K562 (cell line): ENCODE data around the gene ADCY1.

Source experiments
- HCFC1 ChIP-seq: IDR thresholded peaks from 2 replicates; pipeline ENCODE4 v1.6.1; 2012; ENCODE audit warnings: low read depth, low read length, improper control_type of control experiment
- KLF6 ChIP-seq: fragments of 250-450 bp; sonication (Bioruptor Pico); IDR thresholded peaks from 2 replicates; pipeline ENCODE4 v1.4.0; 2020; ENCODE audit warnings: mild to moderate bottlenecking, moderate library complexity, borderline replicate concordance
- PML ChIP-seq: IDR thresholded peaks from 2 replicates; pipeline ENCODE4 v1.6.1; 2012; ENCODE audit warnings: low read length, inconsistent platforms
- POLR2A ChIP-seq: fragments of 450-650 bp; conservative IDR thresholded peaks from 2 replicates; pipeline ENCODE4 v1.6.1; 2016
- RFX5 ChIP-seq: IDR thresholded peaks from 2 replicates; pipeline ENCODE4 v1.6.1; 2011; ENCODE audit warnings: low read depth, mild to moderate bottlenecking, improper control_type of control experiment, low read length
- SIN3A ChIP-seq, 2 experiments: fragments of 150-350 bp in 1 of 2; IDR thresholded peaks; 2 replicates each; pipeline ENCODE4 v1.6.1; 2011 to 2016; ENCODE audit warnings: borderline replicate concordance in 2 of 2, low read depth in 2 of 2, low read length in 2 of 2, mild to moderate bottlenecking in 2 of 2, moderate library complexity in 2 of 2; ENCODE audit not compliant: control insufficient read depth in 1 of 2
- SMARCC2 ChIP-seq: fragments of 450-650 bp; IDR thresholded peaks from 2 replicates; pipeline ENCODE4 v1.6.1; 2017; ENCODE audit warnings: antibody characterized with exemption, moderate library complexity, mild to moderate bottlenecking, low read depth
- ZNF584 ChIP-seq: fragments of 200-800 bp; sonication (Bioruptor generic); IDR thresholded peaks from 2 replicates; pipeline ENCODE4 v1.6.1; 2016; ENCODE audit warnings: low read depth, mild to moderate bottlenecking, missing genetic modification characterization, missing compliant biosample characterization
- TF ChIP-seq, protein P1 (sequence below), 3 experiments: IDR thresholded peaks in 2 of 3; conservative IDR thresholded peaks in 1 of 3; 2 replicates each; pipeline ENCODE4 v1.5.1; 2011 to 2012; ENCODE audit warnings: low read length in 3 of 3, mild to moderate bottlenecking in 3 of 3, control low read depth in 2 of 3, improper control_type of control experiment in 1 of 3, inconsistent platforms in 1 of 3, low read depth in 1 of 3, mixed read lengths in 1 of 3, moderate library complexity in 1 of 3; ENCODE audit not compliant: insufficient read depth in 2 of 3
- TF ChIP-seq, protein P2 (sequence below), 2 experiments: fragments of 450-650 bp; formaldehyde crosslinking in 1 of 2; IDR thresholded peaks; 2 replicates each; pipeline versions ENCODE4 v1.4.0 to v1.6.1; 2014 to 2020; ENCODE audit warnings: mild to moderate bottlenecking in 2 of 2, borderline replicate concordance in 1 of 2, low read depth in 1 of 2

DNA sequence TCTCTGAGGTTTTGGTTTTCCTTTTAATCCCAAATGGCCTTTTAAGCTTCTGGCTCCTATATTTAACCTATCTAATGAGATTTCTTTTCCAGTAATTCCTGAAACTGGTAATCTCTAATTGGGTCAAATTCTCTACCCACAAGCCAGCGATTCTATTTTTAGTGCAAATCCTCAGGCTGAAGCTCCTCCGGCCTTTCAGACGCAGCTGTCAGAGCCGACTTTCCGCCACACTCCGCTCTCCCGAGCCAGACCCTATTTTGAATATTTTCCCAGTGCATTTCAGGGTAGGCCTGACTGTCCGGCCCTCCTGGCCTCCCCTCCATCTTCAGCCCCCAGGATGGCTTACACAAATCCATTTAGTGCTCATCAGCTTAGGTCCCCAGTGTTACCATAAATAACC, 9.7 kb upstream of the ADCY1 start:
- TF ChIP-seq KLF6 (no peak), SMARCC2 (no peak), ZNF584 (CRISPR knock-in tag) (no peak), SIN3A (IDR thresholded peaks at IDR 0.05; ENCODE audit: borderline replicate concordance in 2 of 2, control insufficient read depth in 1 of 2, low read depth in 2 of 2, low read length in 2 of 2) (no peak), HCFC1 (no peak), RFX5 (no peak), PML (no peak), POLR2A (no peak)
- TF ChIP-seq, protein P1, sequence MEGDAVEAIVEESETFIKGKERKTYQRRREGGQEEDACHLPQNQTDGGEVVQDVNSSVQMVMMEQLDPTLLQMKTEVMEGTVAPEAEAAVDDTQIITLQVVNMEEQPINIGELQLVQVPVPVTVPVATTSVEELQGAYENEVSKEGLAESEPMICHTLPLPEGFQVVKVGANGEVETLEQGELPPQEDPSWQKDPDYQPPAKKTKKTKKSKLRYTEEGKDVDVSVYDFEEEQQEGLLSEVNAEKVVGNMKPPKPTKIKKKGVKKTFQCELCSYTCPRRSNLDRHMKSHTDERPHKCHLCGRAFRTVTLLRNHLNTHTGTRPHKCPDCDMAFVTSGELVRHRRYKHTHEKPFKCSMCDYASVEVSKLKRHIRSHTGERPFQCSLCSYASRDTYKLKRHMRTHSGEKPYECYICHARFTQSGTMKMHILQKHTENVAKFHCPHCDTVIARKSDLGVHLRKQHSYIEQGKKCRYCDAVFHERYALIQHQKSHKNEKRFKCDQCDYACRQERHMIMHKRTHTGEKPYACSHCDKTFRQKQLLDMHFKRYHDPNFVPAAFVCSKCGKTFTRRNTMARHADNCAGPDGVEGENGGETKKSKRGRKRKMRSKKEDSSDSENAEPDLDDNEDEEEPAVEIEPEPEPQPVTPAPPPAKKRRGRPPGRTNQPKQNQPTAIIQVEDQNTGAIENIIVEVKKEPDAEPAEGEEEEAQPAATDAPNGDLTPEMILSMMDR (IDR thresholded peaks at IDR 0.05 in 2 of 3, conservative IDR thresholded peaks at IDR 0.05 in 1 of 3; ENCODE audit: insufficient read depth in 2 of 3, low read depth in 1 of 3, low read length in 3 of 3): no peak
- TF ChIP-seq, protein P2, sequence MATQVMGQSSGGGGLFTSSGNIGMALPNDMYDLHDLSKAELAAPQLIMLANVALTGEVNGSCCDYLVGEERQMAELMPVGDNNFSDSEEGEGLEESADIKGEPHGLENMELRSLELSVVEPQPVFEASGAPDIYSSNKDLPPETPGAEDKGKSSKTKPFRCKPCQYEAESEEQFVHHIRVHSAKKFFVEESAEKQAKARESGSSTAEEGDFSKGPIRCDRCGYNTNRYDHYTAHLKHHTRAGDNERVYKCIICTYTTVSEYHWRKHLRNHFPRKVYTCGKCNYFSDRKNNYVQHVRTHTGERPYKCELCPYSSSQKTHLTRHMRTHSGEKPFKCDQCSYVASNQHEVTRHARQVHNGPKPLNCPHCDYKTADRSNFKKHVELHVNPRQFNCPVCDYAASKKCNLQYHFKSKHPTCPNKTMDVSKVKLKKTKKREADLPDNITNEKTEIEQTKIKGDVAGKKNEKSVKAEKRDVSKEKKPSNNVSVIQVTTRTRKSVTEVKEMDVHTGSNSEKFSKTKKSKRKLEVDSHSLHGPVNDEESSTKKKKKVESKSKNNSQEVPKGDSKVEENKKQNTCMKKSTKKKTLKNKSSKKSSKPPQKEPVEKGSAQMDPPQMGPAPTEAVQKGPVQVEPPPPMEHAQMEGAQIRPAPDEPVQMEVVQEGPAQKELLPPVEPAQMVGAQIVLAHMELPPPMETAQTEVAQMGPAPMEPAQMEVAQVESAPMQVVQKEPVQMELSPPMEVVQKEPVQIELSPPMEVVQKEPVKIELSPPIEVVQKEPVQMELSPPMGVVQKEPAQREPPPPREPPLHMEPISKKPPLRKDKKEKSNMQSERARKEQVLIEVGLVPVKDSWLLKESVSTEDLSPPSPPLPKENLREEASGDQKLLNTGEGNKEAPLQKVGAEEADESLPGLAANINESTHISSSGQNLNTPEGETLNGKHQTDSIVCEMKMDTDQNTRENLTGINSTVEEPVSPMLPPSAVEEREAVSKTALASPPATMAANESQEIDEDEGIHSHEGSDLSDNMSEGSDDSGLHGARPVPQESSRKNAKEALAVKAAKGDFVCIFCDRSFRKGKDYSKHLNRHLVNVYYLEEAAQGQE (IDR thresholded peaks at IDR 0.05; ENCODE audit: borderline replicate concordance): no peak
- TF ChIP-seq, protein P2 (CRISPR knock-in tag; IDR thresholded peaks at IDR 0.05; ENCODE audit: low read depth): no peak
